ENCODE results near the gene IQCE. TPM values are rescaled to one million over a fixed set of nuclear protein-coding genes. Genes with fewer than 3 reads are reported as not detected.
A peak's percentile ranks its signal among the peaks of the same experiment; 100 is the strongest.

IQCE gene
- total RNA-seq, 1 experiment from 2014 or later = 35.8 TPM

- Histone ChIP-seq H4K20me1 (ENCODE audit: insufficient read depth) (0 out of 2 replicates have a peak, but pooled peaks cover 11% of the 10 kb centered on the region), H3F3A (ENCODE audit: insufficient read depth, low read depth) (peaks cover 23% of the 10 kb centered on the region), H3K79me2 (ENCODE audit: low read depth) (peaks cover 16% of the 10 kb centered on the region; the same call in 1 of the 2 replicates), H3K27me3 (ENCODE audit: insufficient read depth, low read depth) (no peaks in the 10 kb centered on the region), H3K36me3 (ENCODE audit: low read depth) (no peaks in the 10 kb centered on the region), H3K4me2 (no peak overlapping the region), H3K9me3 (ENCODE audit: insufficient read depth, low read depth) (no peaks in the 10 kb centered on the region), H3K9me2 (ENCODE audit: insufficient read depth) (no peaks in the 10 kb centered on the region), H3K4me3 (no peak overlapping the region), H3K4me1 (replicated peaks; ENCODE audit: insufficient read depth) (no peaks in the 10 kb centered on the region), H3K27ac (no peak overlapping the region), H2AFZ (no peak overlapping the region)
- BruUV-seq (replicated peaks) = no TSS peak
- ChIA-PET POLR2A (ENCODE audit: unreplicated experiment) (interaction anchor here (0.6 to 0.7 kb wide), 2 partner anchors 43 to 68 kb away, joined by 14 to 22 read pairs; no protein-coding TSS in a partner anchor), CTCF (interaction anchor here (0.6 kb wide), 2 partner anchors 39 to 121 kb away, joined by 3 read pairs; no protein-coding TSS in a partner anchor)
- TF ChIP-seq EZH2 (IDR thresholded peaks at IDR 0.05; ENCODE audit: low read depth) (no peak), CTCF (conservative IDR thresholded peaks at IDR 0.05) (no peak)
- no peak for DNase-seq
- intact Hi-C loops (cut with micrococcal nuclease; ENCODE audit: unreplicated experiment) = no loop called here
Measured at GRCh38 chr7:2566348-2566889, 7.6 kb downstream of the IQCE start.

- Histone ChIP-seq H3K9me2 (ENCODE audit: insufficient read depth) (no peaks in the 10 kb centered on the region), H3F3A (ENCODE audit: insufficient read depth, low read depth) (peaks cover 16% of the 10 kb centered on the region), H3K79me2 (ENCODE audit: low read depth) (0 out of 2 replicates have a peak, but pooled peaks cover 11% of the 10 kb centered on the region), H3K4me3 (no peak overlapping the region), H3K9me3 (ENCODE audit: insufficient read depth, low read depth) (no peaks in the 10 kb centered on the region), H3K4me1 (replicated peaks; ENCODE audit: insufficient read depth) (no peaks in the 10 kb centered on the region), H3K27me3 (ENCODE audit: insufficient read depth, low read depth) (no peaks in the 10 kb centered on the region), H4K20me1 (ENCODE audit: insufficient read depth) (0 out of 2 replicates have a peak, but pooled peaks cover 11% of the 10 kb centered on the region), H3K36me3 (ENCODE audit: low read depth) (no peaks in the 10 kb centered on the region), H3K4me2 (no peak overlapping the region), H3K27ac (no peak overlapping the region), H2AFZ (no peak overlapping the region)
- POLR2A ChIA-PET (ENCODE audit: unreplicated experiment) = no interaction called here
- CTCF ChIA-PET = no interaction called here
- intact Hi-C loops (cut with micrococcal nuclease; ENCODE audit: unreplicated experiment) = no loop called here
- no TSS peak for BruUV-seq (replicated peaks)
- TF ChIP-seq EZH2 (IDR thresholded peaks at IDR 0.05; ENCODE audit: low read depth) (no peak), CTCF (conservative IDR thresholded peaks at IDR 0.05) (no peak)
- DNase-seq = no peak
Measured at GRCh38 chr7:2566890-2567678, 8.3 kb downstream of the IQCE start.

GRCh38 chr7:2567679-2568278 is 9.0 kb downstream of the IQCE start:
- H3K27me3 ChIP-seq (ENCODE audit: insufficient read depth, low read depth) = no peaks in the 10 kb centered on the region
- no peak overlapping the region for H3K4me3 ChIP-seq
- no peaks in the 10 kb centered on the region for H3K36me3 ChIP-seq (ENCODE audit: low read depth)
- ChIA-PET CTCF (no interaction called here), POLR2A (ENCODE audit: unreplicated experiment) (no interaction called here)
- intact Hi-C loops (cut with micrococcal nuclease; ENCODE audit: unreplicated experiment) = no loop called here
- 0 out of 2 replicates have a peak, but pooled peaks cover 11% of the 10 kb centered on the region for H3K79me2 ChIP-seq (ENCODE audit: low read depth)
- H3K4me1 ChIP-seq (replicated peaks; ENCODE audit: insufficient read depth) = no peaks in the 10 kb centered on the region
- no peak overlapping the region for H3K27ac ChIP-seq
- no TSS peak for BruUV-seq (replicated peaks)
- H3K9me3 ChIP-seq (ENCODE audit: insufficient read depth, low read depth) = no peaks in the 10 kb centered on the region
- H3F3A ChIP-seq (ENCODE audit: insufficient read depth, low read depth) = peaks cover 9% of the 10 kb centered on the region; the same call in 1 of the 2 replicates
- TF ChIP-seq CTCF (conservative IDR thresholded peaks at IDR 0.05) (peak; percentile 46), EZH2 (IDR thresholded peaks at IDR 0.05; ENCODE audit: low read depth) (no peak)
- DNase-seq = no peak
- no peak overlapping the region for H3K4me2 ChIP-seq
- no peak overlapping the region for H2AFZ ChIP-seq
- H4K20me1 ChIP-seq (ENCODE audit: insufficient read depth) = 0 out of 2 replicates have a peak, but pooled peaks cover 11% of the 10 kb centered on the region
- no peaks in the 10 kb centered on the region for H3K9me2 ChIP-seq (ENCODE audit: insufficient read depth)

All from PC-9 (cell line).